C4-2B (cell line): ENCODE data around the gene TSPEAR.

Source experiments
- H3K27ac ChIP-seq: fragments of 450-650 bp; 2 replicates; pipeline ENCODE4 v1.5.1; 2017
- CTCF ChIP-seq: fragments of 450-650 bp; conservative IDR thresholded peaks from 2 replicates; pipeline ENCODE4 v1.5.1; 2017; ENCODE audit warnings: mild to moderate bottlenecking
- ZFX ChIP-seq: fragments of 450-650 bp; IDR thresholded peaks from 2 replicates; pipeline ENCODE4 v1.6.1; 2017

TSPEAR gene

GRCh38 chr21:44718571-44718970 is 7.2 kb upstream of the TSPEAR start:
- TF ChIP-seq CTCF: no peak
- TF ChIP-seq ZFX: no peak
- no peak overlapping the region for H3K27ac ChIP-seq

GRCh38 chr21:44718093-44718492 is 6.7 kb upstream of the TSPEAR start:
- no peak overlapping the region for H3K27ac ChIP-seq

DNA sequence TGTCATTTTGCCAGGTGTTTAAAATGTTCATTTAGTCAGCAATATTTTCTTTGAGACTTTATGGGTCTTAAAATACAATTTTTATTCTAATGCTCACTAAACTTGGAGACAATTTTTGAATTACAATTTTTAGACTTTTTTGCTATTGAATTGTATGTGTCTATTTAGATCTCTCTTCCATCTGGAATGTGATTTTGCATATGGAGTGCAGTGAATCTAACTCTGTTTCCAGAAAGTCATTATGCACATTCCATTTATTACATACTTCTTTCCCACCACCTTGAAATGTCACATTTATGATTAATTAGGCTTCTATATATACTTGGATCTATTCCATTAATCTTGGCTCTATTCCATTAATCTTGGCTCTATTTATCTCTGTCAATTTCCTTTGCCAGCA is 5.6 kb upstream of the TSPEAR start:
- no peak overlapping the region for H3K27ac ChIP-seq
- no peak for TF ChIP-seq ZFX
- TF ChIP-seq CTCF: no peak

More at GRCh38 chr21:44718093-44718492, 6.7 kb upstream of the TSPEAR start:
- TF ChIP-seq ZFX (no peak), CTCF (no peak)

DNA sequence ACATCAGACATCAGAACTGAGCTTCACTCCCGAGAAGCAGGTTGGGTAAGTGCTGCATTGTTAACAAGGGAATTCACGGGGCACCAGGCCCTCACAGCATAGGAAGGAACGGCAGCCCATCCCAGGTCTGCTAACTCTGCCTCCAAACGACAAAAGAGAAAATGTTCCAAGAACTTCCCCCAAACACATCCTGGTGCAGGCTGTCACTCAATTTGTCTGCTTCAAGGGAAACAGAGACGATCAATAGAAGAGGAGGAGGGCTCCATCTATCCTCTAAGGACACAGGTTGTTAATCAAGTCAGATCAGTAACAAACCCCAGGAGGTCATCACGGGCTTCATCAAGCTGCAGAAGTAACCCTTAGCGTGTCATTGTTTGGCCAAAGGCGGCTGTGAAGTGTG is 3.5 kb upstream of the TSPEAR start:
- no peak overlapping the region for H3K27ac ChIP-seq
- TF ChIP-seq ZFX (no peak), CTCF (no peak)

DNA sequence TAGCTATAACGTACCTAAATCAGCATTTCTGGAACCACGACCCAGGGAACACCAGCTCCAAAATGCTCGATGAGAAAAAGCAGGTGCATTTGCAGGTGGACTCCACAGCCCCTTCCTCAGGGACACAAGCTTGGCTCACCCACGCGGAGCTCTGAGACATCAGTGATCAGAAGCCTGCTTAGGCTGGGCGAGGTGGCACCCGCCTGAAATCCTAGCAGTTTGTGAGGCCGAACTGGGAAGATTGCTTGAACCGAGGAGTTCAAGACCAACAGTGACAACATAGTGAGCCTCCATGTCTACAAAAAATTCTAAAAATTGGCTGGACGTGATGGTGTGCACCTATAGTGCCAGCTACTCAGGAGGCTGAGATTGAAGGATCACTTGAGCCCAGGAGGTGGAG is 2.5 kb upstream of the TSPEAR start:
- no peak overlapping the region for H3K27ac ChIP-seq
- no peak for TF ChIP-seq ZFX
- no peak for TF ChIP-seq CTCF

- H3K27ac ChIP-seq: no peak overlapping the region
- TF ChIP-seq ZFX (no peak), CTCF (no peak)
Measured at GRCh38 chr21:44713130-44713529, 1.8 kb upstream of the TSPEAR start.

- peak overlapping the region; percentile 1; the same call in 1 of the 2 replicates for H3K27ac ChIP-seq
- TF ChIP-seq ZFX (no peak), CTCF (no peak)
Measured at GRCh38 chr21:44712203-44713028, 1.0 kb upstream of the TSPEAR start.
